Keratinocyte (primary cell): ENCODE measurements around the gene CTTNBP2. TPM values are rescaled to one million over a fixed set of nuclear protein-coding genes. Genes with fewer than 3 reads are reported as not detected.

Source experiments
- DNase-seq: peaks from one replicate; pipeline ENCODE4 v3.0.0-alpha.2; 2011; ENCODE audit warnings: low read depth, missing footprints, low spot score
- FAIRE-seq: peaks from 2 replicates; lab custom pipeline; 2011; peaks lifted over from hg19 to GRCh38; lab: Jason Lieb, UNC
- H2AFZ ChIP-seq: 2 replicates; pipeline ENCODE4 v1.6.0; 2012; ENCODE audit warnings: low read length, control low read depth, inconsistent platforms; ENCODE audit not compliant: control insufficient read depth
- H3K27ac ChIP-seq: 2 replicates; pipeline ENCODE4 v1.5.1; 2011; ENCODE audit warnings: low read length; ENCODE audit not compliant: control insufficient read depth, insufficient read depth
- H3K27me3 ChIP-seq: 3 replicates; pipeline ENCODE4 v1.6.0; 2011; ENCODE audit warnings: low read length; ENCODE audit not compliant: control insufficient read depth, insufficient read depth; ENCODE audit errors: extremely low read depth
- H3K36me3 ChIP-seq, 2 experiments: 2 replicates in 1 of 2; 3 replicates in 1 of 2; pipeline ENCODE4 v1.5.1; 2011; ENCODE audit warnings: low read length in 2 of 2, mild to moderate bottlenecking in 1 of 2; ENCODE audit not compliant: control insufficient read depth in 2 of 2, insufficient read depth in 2 of 2; ENCODE audit errors: extremely low read depth in 1 of 2
- H3K4me1 ChIP-seq: 3 replicates; pipeline ENCODE4 v1.5.1; 2011; ENCODE audit warnings: low read length; ENCODE audit not compliant: control insufficient read depth, insufficient read depth; ENCODE audit errors: extremely low read depth
- H3K4me2 ChIP-seq: 3 replicates; pipeline ENCODE4 v1.6.0; 2011; ENCODE audit warnings: low read depth, low read length; ENCODE audit not compliant: control insufficient read depth, insufficient read depth; ENCODE audit errors: extremely low read depth
- H3K4me3 ChIP-seq, 3 experiments: fragments of 200-600 bp in 1 of 3; sonication (generic) in 1 of 3; 2 replicates in 2 of 3; 3 replicates in 1 of 3; pipeline ENCODE4 v1.5.1; 2011 to 2016; ENCODE audit warnings: low read length in 3 of 3, mild to moderate bottlenecking in 3 of 3, control low read depth in 2 of 3, inconsistent platforms in 1 of 3, low read depth in 1 of 3, mixed read lengths in 1 of 3, mixed run types in 1 of 3, moderate library complexity in 1 of 3; ENCODE audit not compliant: control insufficient read depth in 2 of 3, insufficient read depth in 2 of 3; ENCODE audit errors: extremely low read depth in 1 of 3
- H3K79me2 ChIP-seq: 2 replicates; pipeline ENCODE4 v1.6.0; 2012; ENCODE audit warnings: low read length; ENCODE audit not compliant: control insufficient read depth, insufficient read depth
- H3K9ac ChIP-seq: 3 replicates; pipeline ENCODE4 v1.6.0; 2011; ENCODE audit warnings: low read length; ENCODE audit not compliant: control insufficient read depth, insufficient read depth; ENCODE audit errors: extremely low read depth
- H3K9me1 ChIP-seq: 3 replicates; pipeline ENCODE4 v1.6.0; 2011; ENCODE audit warnings: low read length; ENCODE audit not compliant: control insufficient read depth, insufficient read depth; ENCODE audit errors: extremely low read depth
- H3K9me3 ChIP-seq: 2 replicates; pipeline ENCODE4 v1.5.1; 2012; ENCODE audit warnings: low read depth, low read length; ENCODE audit not compliant: control insufficient read depth
- H4K20me1 ChIP-seq: 3 replicates; pipeline ENCODE4 v1.6.0; 2011; ENCODE audit warnings: low read length; ENCODE audit not compliant: control insufficient read depth, insufficient read depth; ENCODE audit errors: extremely low read depth
- EZH2 ChIP-seq: IDR thresholded peaks from one replicate; pipeline ENCODE4 v1.6.1; 2012; ENCODE audit warnings: inconsistent platforms, mild to moderate bottlenecking, low read length, moderate library complexity
- dilution Hi-C: fragments of 300-500 bp; cut with MboI; formaldehyde crosslinking; loops from one replicate; pipeline ENCODE4 v1.7.0; 2020; ENCODE audit warnings: low sequenced_read_pairs; ENCODE audit not compliant: extremely low pct_ligation_motif_present
- polyA plus RNA-seq, 5 experiments: library from polyadenylated mRNA; depleted of rRNA in 3 of 5; stranded (reverse) in 3 of 5; stranded (forward) in 1 of 5; unstranded in 1 of 5; fragments of >200 nt; gene quantifications; 1 replicate in 1 of 5; 2 replicates in 3 of 5; 3 replicates in 1 of 5; pipeline versions ENCODE4 v1.2.1 to v1.2.3, GENCODE V29; 2011 to 2012; ENCODE audit warnings: missing spikeins in 2 of 5, low read depth in 1 of 5, low replicate concordance in 1 of 5
- TF ChIP-seq, protein P1 (sequence below), 3 experiments: IDR thresholded peaks in 1 of 3; conservative IDR thresholded peaks in 1 of 3; optimal IDR thresholded peaks in 1 of 3; 2 replicates in 2 of 3; 3 replicates in 1 of 3; pipeline versions ENCODE3 to v1.5.1; 2011; ENCODE audit warnings: low read length in 3 of 3, mild to moderate bottlenecking in 3 of 3, moderate library complexity in 2 of 3, control low read depth in 1 of 3, inconsistent platforms in 1 of 3; ENCODE audit not compliant: insufficient read depth in 2 of 3; ENCODE audit errors: extremely low read depth in 1 of 3

CTTNBP2 gene
- polyA plus RNA-seq, 1 donor (not counting 4 experiments of a cell fraction or from before 2014, with no cell fraction given): 0.55 TPM

DNA sequence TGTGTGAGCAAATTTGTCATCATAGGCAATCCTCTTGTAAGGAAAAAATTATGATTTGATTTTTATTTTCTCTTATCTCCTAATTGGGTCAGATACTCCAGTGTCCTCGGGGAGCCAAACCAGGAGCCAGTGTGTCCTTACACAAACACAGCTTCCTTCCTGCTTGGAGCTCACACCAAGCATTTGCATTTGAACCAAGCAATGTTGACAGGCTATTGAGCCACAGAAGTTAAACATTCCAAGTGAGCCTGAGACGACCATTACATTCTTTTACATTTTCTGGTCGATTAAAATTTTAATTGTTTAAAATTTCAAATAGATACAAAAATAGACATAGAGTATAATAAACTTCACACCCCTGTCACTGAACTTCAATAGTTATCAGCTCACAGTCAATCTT lies 198.6 kb downstream of the CTTNBP2 start:
- no peak for FAIRE-seq
- H3K27ac ChIP-seq: no peak overlapping the region

DNA sequence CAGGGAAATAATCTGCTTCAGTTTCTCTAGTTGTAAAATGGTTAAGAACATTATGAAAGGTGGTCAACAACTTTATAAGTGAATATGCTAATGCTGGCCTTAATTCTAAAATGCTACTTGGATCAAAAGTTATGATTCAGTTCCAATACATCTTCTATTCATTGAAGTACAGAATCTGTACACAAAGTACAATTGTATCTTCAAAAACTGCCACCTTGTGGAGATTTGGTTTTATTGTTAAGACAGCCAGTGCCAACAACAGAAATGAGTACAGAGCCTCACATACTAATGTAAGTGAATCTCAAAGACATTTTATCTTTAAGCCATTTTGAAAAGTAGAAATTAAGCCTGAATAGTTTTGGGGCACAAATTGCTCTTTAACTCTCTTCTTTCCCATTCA lies 199.4 kb downstream of the CTTNBP2 start:
- Histone ChIP-seq H3K9ac (no peak overlapping the region), H3K4me1 (peaks cover 6% of the 10 kb centered on the region), H3K9me3 (no peaks in the 10 kb centered on the region), H3K4me3 (peak overlapping the region in 1 of 3 experiments; percentile 3), H4K20me1 (no peaks in the 10 kb centered on the region), H3K27me3 (peaks cover 7% of the 10 kb centered on the region), H3K36me3 (no peaks in the 10 kb centered on the region), H3K4me2 (peak overlapping the region; percentile 48), H3K79me2 (no peaks in the 10 kb centered on the region), H3K27ac (no peak overlapping the region), H2AFZ (peak overlapping the region; percentile 79), H3K9me1 (no peaks in the 10 kb centered on the region)
- DNase-seq (peak; percentile 1), FAIRE-seq (no peak)
- dilution Hi-C loops: no loop called here
- TF ChIP-seq, protein P1, sequence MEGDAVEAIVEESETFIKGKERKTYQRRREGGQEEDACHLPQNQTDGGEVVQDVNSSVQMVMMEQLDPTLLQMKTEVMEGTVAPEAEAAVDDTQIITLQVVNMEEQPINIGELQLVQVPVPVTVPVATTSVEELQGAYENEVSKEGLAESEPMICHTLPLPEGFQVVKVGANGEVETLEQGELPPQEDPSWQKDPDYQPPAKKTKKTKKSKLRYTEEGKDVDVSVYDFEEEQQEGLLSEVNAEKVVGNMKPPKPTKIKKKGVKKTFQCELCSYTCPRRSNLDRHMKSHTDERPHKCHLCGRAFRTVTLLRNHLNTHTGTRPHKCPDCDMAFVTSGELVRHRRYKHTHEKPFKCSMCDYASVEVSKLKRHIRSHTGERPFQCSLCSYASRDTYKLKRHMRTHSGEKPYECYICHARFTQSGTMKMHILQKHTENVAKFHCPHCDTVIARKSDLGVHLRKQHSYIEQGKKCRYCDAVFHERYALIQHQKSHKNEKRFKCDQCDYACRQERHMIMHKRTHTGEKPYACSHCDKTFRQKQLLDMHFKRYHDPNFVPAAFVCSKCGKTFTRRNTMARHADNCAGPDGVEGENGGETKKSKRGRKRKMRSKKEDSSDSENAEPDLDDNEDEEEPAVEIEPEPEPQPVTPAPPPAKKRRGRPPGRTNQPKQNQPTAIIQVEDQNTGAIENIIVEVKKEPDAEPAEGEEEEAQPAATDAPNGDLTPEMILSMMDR (optimal IDR thresholded peaks at IDR 0.05 in 1 of 3, IDR thresholded peaks at IDR 0.05 in 1 of 3, conservative IDR thresholded peaks at IDR 0.05 in 1 of 3; ENCODE audit: extremely low read depth in 1 of 3, insufficient read depth in 2 of 3, low read length in 3 of 3): peak in 1 of 3 experiments; percentile 23
- TF ChIP-seq EZH2: no peak

More for the DNA sequence above, 198.6 kb downstream of the CTTNBP2 start:
- Histone ChIP-seq H3K79me2 (no peaks in the 10 kb centered on the region), H3K9me3 (no peaks in the 10 kb centered on the region), H3K36me3 (no peaks in the 10 kb centered on the region), H3K4me1 (peaks cover 6% of the 10 kb centered on the region), H3K27me3 (peaks cover 7% of the 10 kb centered on the region), H3K9ac (no peak overlapping the region), H4K20me1 (no peaks in the 10 kb centered on the region), H3K9me1 (no peaks in the 10 kb centered on the region), H2AFZ (no peak overlapping the region), H3K4me2 (no peak overlapping the region), H3K4me3 (no peak overlapping the region)
- no peak for DNase-seq
- dilution Hi-C loops: no loop called here
- TF ChIP-seq, protein P1 (optimal IDR thresholded peaks at IDR 0.05 in 1 of 3, IDR thresholded peaks at IDR 0.05 in 1 of 3, conservative IDR thresholded peaks at IDR 0.05 in 1 of 3; ENCODE audit: extremely low read depth in 1 of 3, insufficient read depth in 2 of 3, low read length in 3 of 3): no peak
- no peak for TF ChIP-seq EZH2
